ENCODE data around the gene MRPL4. TPM values are rescaled to one million over a fixed set of nuclear protein-coding genes. Genes with fewer than 3 reads are reported as not detected.

The MRPL4 gene
- total and polyA plus RNA-seq, 12 donors = 33.4 to 123 (median 64.1) TPM

- TF ChIP-seq CTCF (IDR thresholded peaks at IDR 0.05) = peak in 5 of 6 experiments; percentile 21 to 50 (median 39)
- TF ChIP-seq POLR2A (IDR thresholded peaks at IDR 0.05) = no peak
- intact Hi-C loops (cut with DNase I) = no loop called here
- Histone ChIP-seq H3K36me3 (replicated peaks in 1 of 2) (no peaks in the 10 kb centered on the region), H3K9me3 (replicated peaks in 1 of 3) (no peaks in the 10 kb centered on the region), H3K4me1 (replicated peaks in 1 of 2) (peaks cover 7 to 28% of the 10 kb centered on the region in 2 donors), H3K4me3 (no peak overlapping the region), H3K27me3 (no peaks in the 10 kb centered on the region), H3K27ac (peak overlapping the region in 2 of 5 donors; percentile 49 to 86)
- 62 to 85% (median 67%) methylated on average over 2 of the region's 2 CpGs for WGBS, 4 donors
- DNase-seq = peak in 1 of 7 donors; percentile 33
Observed at GRCh38 chr19:10228920-10229319, 23.1 kb upstream of the MRPL4 start.

- peak overlapping the region in 4 of 5 donors; percentile 73 to 88 (median 86) for H3K27ac ChIP-seq
- no peaks in the 10 kb centered on the region for H3K9me3 ChIP-seq (replicated peaks in 1 of 3)
- peaks cover 7 to 28% of the 10 kb centered on the region in 2 donors for H3K4me1 ChIP-seq (replicated peaks in 1 of 2)
- DNase-seq = peak in 5 of 7 donors; percentile 22 to 65 (median 44)
- H3K4me3 ChIP-seq = peak overlapping the region; percentile 70 to 78 (median 72)
- 0 to 2% (median 1%) methylated on average over 10 to 70 of the region's 70 CpGs for WGBS, 4 donors
- H3K36me3 ChIP-seq (replicated peaks in 1 of 2) = no peaks in the 10 kb centered on the region
- no peaks in the 10 kb centered on the region for H3K27me3 ChIP-seq
- no peak for TF ChIP-seq CTCF (IDR thresholded peaks at IDR 0.05)
- intact Hi-C loops (cut with DNase I) = loop anchor here in 1 of 2 donors (5.0 kb wide), 1 partner anchor 38 kb away; the partner anchor contains the start of gene DNMT1
Observed at GRCh38 chr19:10230173-10230860, 21.7 kb upstream of the MRPL4 start.

- Histone ChIP-seq H3K36me3 (replicated peaks in 1 of 2) (no peaks in the 10 kb centered on the region), H3K9me3 (replicated peaks in 1 of 3) (no peaks in the 10 kb centered on the region), H3K4me3 (peak within 1 kb of the TSS; percentile 70 to 78 (median 72)), H3K27me3 (no peaks in the 10 kb centered on the region), H3K27ac (peak within 1 kb of the TSS in 4 of 5 donors; percentile 73 to 88 (median 86)), H3K4me1 (replicated peaks in 1 of 2) (peaks cover 7 to 28% of the 10 kb centered on the region in 2 donors)
- intact Hi-C loops (cut with DNase I) = loop anchor here in 1 of 2 donors (5.0 kb wide), 1 partner anchor 39 kb away; the partner anchor contains the start of gene DNMT1
- peak; percentile 22 to 28 for TF ChIP-seq POLR2A (IDR thresholded peaks at IDR 0.05)
- TF ChIP-seq CTCF (IDR thresholded peaks at IDR 0.05) = no peak
- 0 to 2% (median 0%) methylated on average over 24 to 73 of the region's 73 CpGs; no CpG with 5 or more reads in 1 of the 4 donors for WGBS, 4 donors
- DNase-seq = peak; percentile 62 to 77 (median 70)
Observed at GRCh38 chr19:10230861-10231611, 21.0 kb upstream of the MRPL4 start, which contains the start of gene S1PR2. S1PR2 (minus strand) TSS chr19:10231331; CDS start chr19:10224905, 6,426 bp downstream.
